Keratinocyte (primary cell): ENCODE data around the gene HCK. TPM values are rescaled to one million over a fixed set of nuclear protein-coding genes. Genes with fewer than 3 reads are reported as not detected.

Experiments used
- DNase-seq: peaks from one replicate; pipeline ENCODE4 v3.0.0-alpha.2; 2011; ENCODE audit warnings: low read depth, missing footprints, low spot score
- FAIRE-seq: peaks from 2 replicates; lab custom pipeline; 2011; peaks lifted over from hg19 to GRCh38; lab: Jason Lieb, UNC
- H2AFZ ChIP-seq: 2 replicates; pipeline ENCODE4 v1.6.0; 2012; ENCODE audit warnings: low read length, control low read depth, inconsistent platforms; ENCODE audit not compliant: control insufficient read depth
- H3K27ac ChIP-seq: 2 replicates; pipeline ENCODE4 v1.5.1; 2011; ENCODE audit warnings: low read length; ENCODE audit not compliant: control insufficient read depth, insufficient read depth
- H3K27me3 ChIP-seq: 3 replicates; pipeline ENCODE4 v1.6.0; 2011; ENCODE audit warnings: low read length; ENCODE audit not compliant: control insufficient read depth, insufficient read depth; ENCODE audit errors: extremely low read depth
- H3K36me3 ChIP-seq, 2 experiments: 2 replicates in 1 of 2; 3 replicates in 1 of 2; pipeline ENCODE4 v1.5.1; 2011; ENCODE audit warnings: low read length in 2 of 2, mild to moderate bottlenecking in 1 of 2; ENCODE audit not compliant: control insufficient read depth in 2 of 2, insufficient read depth in 2 of 2; ENCODE audit errors: extremely low read depth in 1 of 2
- H3K4me1 ChIP-seq: 3 replicates; pipeline ENCODE4 v1.5.1; 2011; ENCODE audit warnings: low read length; ENCODE audit not compliant: control insufficient read depth, insufficient read depth; ENCODE audit errors: extremely low read depth
- H3K4me2 ChIP-seq: 3 replicates; pipeline ENCODE4 v1.6.0; 2011; ENCODE audit warnings: low read depth, low read length; ENCODE audit not compliant: control insufficient read depth, insufficient read depth; ENCODE audit errors: extremely low read depth
- H3K4me3 ChIP-seq, 3 experiments: fragments of 200-600 bp in 1 of 3; sonication (generic) in 1 of 3; 2 replicates in 2 of 3; 3 replicates in 1 of 3; pipeline ENCODE4 v1.5.1; 2011 to 2016; ENCODE audit warnings: low read length in 3 of 3, mild to moderate bottlenecking in 3 of 3, control low read depth in 2 of 3, inconsistent platforms in 1 of 3, low read depth in 1 of 3, mixed read lengths in 1 of 3, mixed run types in 1 of 3, moderate library complexity in 1 of 3; ENCODE audit not compliant: control insufficient read depth in 2 of 3, insufficient read depth in 2 of 3; ENCODE audit errors: extremely low read depth in 1 of 3
- H3K79me2 ChIP-seq: 2 replicates; pipeline ENCODE4 v1.6.0; 2012; ENCODE audit warnings: low read length; ENCODE audit not compliant: control insufficient read depth, insufficient read depth
- H3K9ac ChIP-seq: 3 replicates; pipeline ENCODE4 v1.6.0; 2011; ENCODE audit warnings: low read length; ENCODE audit not compliant: control insufficient read depth, insufficient read depth; ENCODE audit errors: extremely low read depth
- H3K9me1 ChIP-seq: 3 replicates; pipeline ENCODE4 v1.6.0; 2011; ENCODE audit warnings: low read length; ENCODE audit not compliant: control insufficient read depth, insufficient read depth; ENCODE audit errors: extremely low read depth
- H3K9me3 ChIP-seq: 2 replicates; pipeline ENCODE4 v1.5.1; 2012; ENCODE audit warnings: low read depth, low read length; ENCODE audit not compliant: control insufficient read depth
- H4K20me1 ChIP-seq: 3 replicates; pipeline ENCODE4 v1.6.0; 2011; ENCODE audit warnings: low read length; ENCODE audit not compliant: control insufficient read depth, insufficient read depth; ENCODE audit errors: extremely low read depth
- CTCF ChIP-seq, 3 experiments: IDR thresholded peaks in 1 of 3; conservative IDR thresholded peaks in 1 of 3; optimal IDR thresholded peaks in 1 of 3; 2 replicates in 2 of 3; 3 replicates in 1 of 3; pipeline versions ENCODE3 to v1.5.1; 2011; ENCODE audit warnings: low read length in 3 of 3, mild to moderate bottlenecking in 3 of 3, moderate library complexity in 2 of 3, control low read depth in 1 of 3, inconsistent platforms in 1 of 3; ENCODE audit not compliant: insufficient read depth in 2 of 3; ENCODE audit errors: extremely low read depth in 1 of 3
- EZH2 ChIP-seq: IDR thresholded peaks from one replicate; pipeline ENCODE4 v1.6.1; 2012; ENCODE audit warnings: inconsistent platforms, mild to moderate bottlenecking, low read length, moderate library complexity
- dilution Hi-C: fragments of 300-500 bp; cut with MboI; formaldehyde crosslinking; loops from one replicate; pipeline ENCODE4 v1.7.0; 2020; ENCODE audit warnings: low sequenced_read_pairs; ENCODE audit not compliant: extremely low pct_ligation_motif_present
- polyA plus RNA-seq, 5 experiments: library from polyadenylated mRNA; depleted of rRNA in 3 of 5; stranded (reverse) in 3 of 5; stranded (forward) in 1 of 5; unstranded in 1 of 5; fragments of >200 nt; gene quantifications; 1 replicate in 1 of 5; 2 replicates in 3 of 5; 3 replicates in 1 of 5; pipeline versions ENCODE4 v1.2.1 to v1.2.3, GENCODE V29; 2011 to 2012; ENCODE audit warnings: missing spikeins in 2 of 5, low read depth in 1 of 5, low replicate concordance in 1 of 5
- small RNA-seq, 3 experiments: library from RNA; depleted of rRNA; stranded (forward); fragments of <200 nt; gene quantifications; one replicate each; pipeline ENCODE3, GENCODE V24; 2012; ENCODE audit warnings: low read depth in 3 of 3, low replicate concordance in 1 of 3; ENCODE audit not compliant: insufficient read length in 3 of 3

HCK gene
- polyA plus RNA-seq, 1 donor (not counting 4 experiments of a cell fraction or from before 2014, with no cell fraction given), result not detected

GRCh38 chr20:32149566-32150170 is 97.6 kb downstream of the HCK start:
- no peaks in the 10 kb centered on the region for H3K9me1 ChIP-seq
- H3K27me3 ChIP-seq, result no peaks in the 10 kb centered on the region
- TF ChIP-seq CTCF (optimal IDR thresholded peaks at IDR 0.05 in 1 of 3, IDR thresholded peaks at IDR 0.05 in 1 of 3, conservative IDR thresholded peaks at IDR 0.05 in 1 of 3; ENCODE audit: extremely low read depth in 1 of 3, insufficient read depth in 2 of 3, low read length in 3 of 3) (no peak), EZH2 (no peak)
- dilution Hi-C loops, result no loop called here
- H3K4me3 ChIP-seq, result no peak overlapping the region
- H3K4me2 ChIP-seq, result no peak overlapping the region
- FAIRE-seq (no peak), DNase-seq (no peak)
- no peaks in the 10 kb centered on the region for H4K20me1 ChIP-seq
- H2AFZ ChIP-seq, result no peak overlapping the region
- no peaks in the 10 kb centered on the region for H3K9me3 ChIP-seq
- H3K79me2 ChIP-seq, result no peaks in the 10 kb centered on the region
- no peak overlapping the region for H3K9ac ChIP-seq
- no peaks in the 10 kb centered on the region for H3K4me1 ChIP-seq
- H3K27ac ChIP-seq, result no peak overlapping the region
- H3K36me3 ChIP-seq, result peaks cover 29% of the 10 kb centered on the region in 2 experiments

- Histone ChIP-seq H3K4me2 (no peak overlapping the region), H3K4me3 (no peak overlapping the region), H3K79me2 (no peaks in the 10 kb centered on the region), H3K9me3 (no peaks in the 10 kb centered on the region), H3K36me3 (peaks cover 29 to 31% of the 10 kb centered on the region in 2 experiments), H2AFZ (no peak overlapping the region), H3K4me1 (no peaks in the 10 kb centered on the region), H4K20me1 (no peaks in the 10 kb centered on the region), H3K27ac (no peak overlapping the region), H3K9me1 (no peaks in the 10 kb centered on the region), H3K27me3 (no peaks in the 10 kb centered on the region), H3K9ac (no peak overlapping the region)
- dilution Hi-C loops, result no loop called here
- no peak for TF ChIP-seq CTCF (optimal IDR thresholded peaks at IDR 0.05 in 1 of 3, IDR thresholded peaks at IDR 0.05 in 1 of 3, conservative IDR thresholded peaks at IDR 0.05 in 1 of 3; ENCODE audit: extremely low read depth in 1 of 3, insufficient read depth in 2 of 3, low read length in 3 of 3)
- no peak for TF ChIP-seq EZH2
- FAIRE-seq (no peak), DNase-seq (no peak)
Measured at GRCh38 chr20:32150291-32150848, 98.3 kb downstream of the HCK start.

Small RNAs within 50 kb of the gene (small RNA-seq; reads per million reads assigned to genes)
- gene RNA5SP481 (0 to 0.50 (median 0.33) reads per million in 3 experiments), gene RNA5SP482 (0 reads per million in 3 experiments)

Other genes starting within 250 kb of the HCK start
- 0.02 to 0.05 TPM in 2 of 3 replicates, not detected in the other for gene MYLK2, start 232.9 kb upstream of the HCK start, polyA plus RNA-seq
- gene FOXS1, start 206.6 kb upstream of the HCK start, polyA plus RNA-seq, result not detected in 3 replicates
- not detected in 3 replicates for gene DUSP15, start 181.7 kb upstream of the HCK start, polyA plus RNA-seq
- gene TTLL9, start 181.6 kb upstream of the HCK start, polyA plus RNA-seq, result 0.10 to 0.13 TPM in 2 of 3 replicates, not detected in the other
- 15.3 to 17.5 TPM (median 15.7 TPM) in 3 replicates for gene PDRG1, start 100.2 kb upstream of the HCK start, polyA plus RNA-seq
- gene XKR7, start 84.1 kb upstream of the HCK start, polyA plus RNA-seq, result not detected in 3 replicates
- gene CCM2L, start 41.8 kb upstream of the HCK start, polyA plus RNA-seq, result not detected in 3 replicates
- gene TM9SF4, start 57.5 kb downstream of the HCK start, polyA plus RNA-seq, result 49.4 to 65.5 TPM (median 62.2 TPM) in 3 replicates
- gene PLAGL2, start 155.5 kb downstream of the HCK start, polyA plus RNA-seq, result 4.2 to 4.3 TPM (median 4.2 TPM) in 3 replicates
- gene POFUT1, start 155.6 kb downstream of the HCK start, polyA plus RNA-seq, result 25.1 to 37.3 TPM (median 26.1 TPM) in 3 replicates
- 16.2 to 25.4 TPM (median 20.3 TPM) in 3 replicates for gene KIF3B, start 225.4 kb downstream of the HCK start, polyA plus RNA-seq